Mucosa of stomach (tissue), 1 donor: ENCODE measurements around the gene INPP5B.

Experiments used
- H3K27me3 ChIP-seq: one replicate; pipeline ENCODE4 v1.7.0; 2013; ENCODE audit warnings: mild to moderate bottlenecking, low read length; ENCODE audit not compliant: control insufficient read depth, insufficient read depth
- H3K36me3 ChIP-seq: one replicate; pipeline ENCODE4 v1.7.0; 2013; ENCODE audit warnings: low read length; ENCODE audit not compliant: control insufficient read depth, insufficient read depth
- H3K4me1 ChIP-seq: one replicate; pipeline ENCODE4 v1.7.0; 2013; ENCODE audit warnings: mild to moderate bottlenecking, low read length; ENCODE audit not compliant: control insufficient read depth, insufficient read depth
- H3K4me3 ChIP-seq: one replicate; pipeline ENCODE4 v1.7.0; 2013; ENCODE audit warnings: low read length
- H3K9ac ChIP-seq: one replicate; pipeline ENCODE4 v1.7.0; 2013; ENCODE audit warnings: mild to moderate bottlenecking, low read length, moderate library complexity
- H3K9me3 ChIP-seq: one replicate; pipeline ENCODE4 v1.7.0; 2013; ENCODE audit warnings: mild to moderate bottlenecking, low read length, moderate library complexity; ENCODE audit not compliant: control insufficient read depth
- donor health status: Pancreatic carcinoma.

Gene INPP5B

DNA sequence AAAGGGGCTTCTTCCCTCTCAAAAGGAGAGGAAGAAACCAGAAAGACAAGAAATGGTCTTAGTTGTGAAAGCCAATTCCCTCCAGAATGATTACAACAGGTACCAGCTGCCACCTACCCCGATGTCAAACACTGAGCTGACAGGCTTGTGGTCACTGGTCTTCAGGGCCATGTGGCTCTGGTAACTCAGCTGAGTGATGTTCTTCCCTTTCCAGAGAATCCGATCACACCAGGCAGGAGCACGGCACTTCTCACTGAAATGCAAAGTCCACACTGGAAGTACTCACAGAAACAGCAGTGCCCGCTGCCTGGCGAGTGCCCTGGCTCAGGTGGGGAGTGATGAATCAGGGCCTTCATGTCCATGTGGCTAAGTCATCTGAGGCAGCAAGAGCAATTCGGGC is 68.8 kb downstream of the INPP5B start:
- Histone ChIP-seq H3K9ac (no peak overlapping the region), H3K4me1 (no peaks in the 10 kb centered on the region), H3K36me3 (peaks cover 5% of the 10 kb centered on the region), H3K9me3 (no peaks in the 10 kb centered on the region), H3K27me3 (no peaks in the 10 kb centered on the region), H3K4me3 (no peak overlapping the region)

DNA sequence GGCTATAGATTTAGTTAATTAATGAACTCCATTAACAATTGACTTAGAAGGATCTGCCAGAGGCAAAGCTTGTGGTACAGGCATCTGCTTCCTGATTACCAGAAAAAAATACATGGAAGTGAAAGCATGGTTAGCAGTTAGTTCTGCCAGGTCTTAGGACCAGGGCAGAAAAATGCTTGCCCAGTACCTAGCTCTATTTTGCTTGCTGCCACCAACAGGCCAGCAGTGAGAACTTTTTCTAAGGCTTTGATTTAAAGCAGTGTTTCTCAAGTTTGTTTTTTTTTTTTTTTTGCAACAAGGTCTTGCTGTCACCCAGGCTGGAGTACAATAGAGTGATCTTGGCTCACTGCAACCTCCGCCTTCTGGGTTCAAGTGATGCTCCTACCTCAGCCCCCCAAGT is 71.0 kb downstream of the INPP5B start:
- Histone ChIP-seq H3K36me3 (no peaks in the 10 kb centered on the region), H3K4me3 (no peak overlapping the region), H3K4me1 (no peaks in the 10 kb centered on the region), H3K27me3 (no peaks in the 10 kb centered on the region), H3K9ac (no peak overlapping the region), H3K9me3 (no peaks in the 10 kb centered on the region)

DNA sequence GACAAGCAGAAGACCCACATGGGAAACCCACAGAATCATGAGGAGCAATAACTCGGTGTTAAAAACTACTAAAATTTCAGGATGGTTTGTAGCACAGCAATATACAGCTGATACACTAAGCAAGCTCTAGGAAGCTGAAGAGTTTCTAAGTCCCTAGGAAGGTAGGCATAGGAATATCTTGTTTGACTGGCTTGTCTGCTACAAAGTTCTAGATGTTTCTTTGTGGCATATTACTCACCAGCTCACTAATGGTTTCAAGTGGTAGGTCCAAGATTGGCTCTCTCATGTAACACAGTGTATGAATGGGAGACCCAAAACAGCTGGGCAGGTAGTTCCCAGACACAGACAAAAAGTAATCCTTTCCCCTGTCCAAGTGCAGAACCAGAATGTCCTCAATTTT is 74.2 kb downstream of the INPP5B start:
- Histone ChIP-seq H3K9ac (no peak overlapping the region), H3K36me3 (peaks cover 3% of the 10 kb centered on the region), H3K27me3 (no peaks in the 10 kb centered on the region), H3K4me3 (no peak overlapping the region), H3K9me3 (no peaks in the 10 kb centered on the region), H3K4me1 (no peaks in the 10 kb centered on the region)

DNA sequence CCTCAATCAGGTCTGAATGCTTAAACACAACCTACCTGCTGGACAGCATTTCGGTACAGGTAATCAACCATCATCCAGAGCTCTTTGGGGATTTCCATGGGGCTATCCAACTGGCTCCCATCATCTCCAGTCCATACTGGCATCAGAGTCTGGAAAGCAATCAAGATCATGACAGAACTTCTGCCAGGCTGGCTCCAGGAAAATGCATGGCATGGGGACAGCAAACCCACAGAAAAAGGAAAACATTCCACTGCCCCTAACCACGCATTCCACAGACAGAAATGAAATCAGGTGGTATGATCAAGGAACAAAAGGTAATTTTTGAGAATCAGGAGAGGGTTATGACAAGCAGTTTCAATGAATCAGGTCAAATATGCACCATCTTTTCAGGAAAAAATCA is 78.4 kb downstream of the INPP5B start:
- Histone ChIP-seq H3K27me3 (no peaks in the 10 kb centered on the region), H3K36me3 (peaks cover 3% of the 10 kb centered on the region), H3K4me1 (peaks cover 6% of the 10 kb centered on the region), H3K9me3 (no peaks in the 10 kb centered on the region), H3K4me3 (no peak overlapping the region), H3K9ac (no peak overlapping the region)

DNA sequence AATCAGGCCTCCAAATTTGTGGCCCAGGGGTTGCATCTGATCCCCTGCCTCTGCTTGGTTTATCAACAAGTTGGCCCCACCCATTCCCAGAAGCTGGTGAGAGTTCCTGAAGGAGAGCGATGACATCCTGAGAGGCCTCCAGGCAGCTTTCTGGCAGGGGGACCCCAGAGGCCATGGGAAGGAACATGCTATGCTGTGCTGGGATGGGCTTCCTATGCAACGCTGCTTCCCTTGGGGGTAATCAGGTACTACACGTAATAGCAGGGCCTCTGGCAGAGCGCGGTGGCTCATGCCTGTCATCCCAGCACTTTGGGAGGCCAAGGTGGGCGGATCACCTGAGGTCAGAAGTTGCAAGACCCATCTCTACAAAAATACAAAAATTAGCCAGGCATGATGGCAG is 79.1 kb downstream of the INPP5B start:
- H3K4me3 ChIP-seq: no peak overlapping the region
- no peak overlapping the region for H3K9ac ChIP-seq
- peaks cover 8% of the 10 kb centered on the region for H3K4me1 ChIP-seq
- no peaks in the 10 kb centered on the region for H3K9me3 ChIP-seq
- peaks cover 3% of the 10 kb centered on the region for H3K36me3 ChIP-seq
- no peaks in the 10 kb centered on the region for H3K27me3 ChIP-seq

DNA sequence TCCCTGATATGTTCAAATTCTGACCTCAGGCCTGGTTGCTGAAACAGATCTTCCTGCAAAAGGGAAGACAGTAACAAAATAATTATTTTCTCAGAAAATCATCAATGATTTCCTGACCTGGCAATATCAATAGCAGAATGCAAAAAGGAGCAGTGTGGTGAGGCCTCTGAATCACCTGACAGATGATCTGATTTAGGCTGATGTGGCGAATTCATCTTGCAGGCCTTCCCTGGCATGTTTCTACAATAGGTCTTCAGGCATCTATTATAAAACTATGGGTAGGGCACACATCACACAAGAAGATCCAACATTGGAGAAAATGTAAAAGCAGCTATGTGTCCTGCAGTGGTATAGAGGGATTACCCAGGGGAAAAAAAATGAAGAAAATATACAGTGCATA is 80.4 kb downstream of the INPP5B start:
- Histone ChIP-seq H3K27me3 (no peaks in the 10 kb centered on the region), H3K9ac (no peak overlapping the region), H3K4me3 (no peak overlapping the region), H3K36me3 (peaks cover 3% of the 10 kb centered on the region), H3K4me1 (peaks cover 11% of the 10 kb centered on the region), H3K9me3 (no peaks in the 10 kb centered on the region)

DNA sequence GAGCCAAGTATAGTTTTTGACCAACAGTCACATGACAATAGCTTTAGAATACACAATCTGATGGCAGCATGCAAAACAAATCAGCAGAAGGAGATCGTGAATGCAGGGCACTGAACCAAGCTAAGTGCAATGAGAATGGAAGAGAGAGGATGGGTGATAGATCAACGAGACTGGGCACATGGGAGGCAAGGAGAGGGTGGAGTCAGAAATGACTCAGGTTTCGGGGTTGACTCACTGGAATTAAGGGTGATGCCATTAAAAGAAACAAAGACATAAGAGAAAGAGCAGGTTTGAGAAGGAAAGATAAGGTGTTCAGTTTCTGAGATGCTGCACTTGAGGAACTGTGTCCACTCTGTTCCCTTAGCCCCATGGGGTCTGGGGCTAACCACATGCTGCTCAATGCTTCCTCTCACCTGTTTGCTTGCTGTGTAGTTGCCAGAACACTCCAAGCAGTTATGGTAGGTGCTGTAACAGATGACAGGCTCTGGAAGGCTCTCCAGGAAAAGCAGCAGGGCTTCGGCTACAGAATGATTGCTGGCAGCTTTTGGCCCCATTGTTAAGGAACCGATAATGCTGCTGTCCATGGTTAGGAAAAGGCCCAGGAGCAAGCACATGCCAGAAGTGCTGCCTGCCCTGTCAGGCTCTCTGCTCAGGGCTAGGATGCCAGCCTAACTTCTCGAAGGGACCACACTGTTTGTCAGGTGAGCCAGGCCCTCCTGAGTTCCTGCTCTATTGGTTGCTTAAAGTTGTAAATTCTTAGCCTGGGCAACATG is 81.3 kb downstream of the INPP5B start:
- no peak overlapping the region for H3K9ac ChIP-seq
- H3K27me3 ChIP-seq: no peaks in the 10 kb centered on the region
- H3K9me3 ChIP-seq: no peaks in the 10 kb centered on the region
- H3K4me1 ChIP-seq: peaks cover 11% of the 10 kb centered on the region
- no peak overlapping the region for H3K4me3 ChIP-seq
- H3K36me3 ChIP-seq: peaks cover 3% of the 10 kb centered on the region

DNA sequence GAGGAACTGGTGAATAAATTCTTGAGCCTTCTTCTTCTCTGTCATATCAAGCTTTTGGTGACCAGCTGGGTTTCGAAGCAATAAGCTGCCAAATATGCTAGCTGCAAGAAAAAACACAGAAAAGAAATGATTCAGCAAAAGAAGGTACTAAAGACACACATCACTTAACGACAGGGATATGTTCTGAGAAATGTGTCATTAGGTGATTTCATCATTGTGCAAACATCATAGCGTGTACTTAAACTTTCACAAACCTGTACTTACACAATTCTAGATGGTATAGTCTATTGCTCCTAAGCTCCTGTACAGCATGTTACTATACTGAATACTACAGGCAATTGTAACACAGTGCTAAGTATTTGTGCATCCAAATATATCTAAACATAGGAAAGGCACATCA is 84.5 kb downstream of the INPP5B start:
- H3K4me1 ChIP-seq: peaks cover 22% of the 10 kb centered on the region
- H3K9ac ChIP-seq: no peak overlapping the region
- H3K36me3 ChIP-seq: no peaks in the 10 kb centered on the region
- H3K27me3 ChIP-seq: no peaks in the 10 kb centered on the region
- no peaks in the 10 kb centered on the region for H3K9me3 ChIP-seq
- no peak overlapping the region for H3K4me3 ChIP-seq

DNA sequence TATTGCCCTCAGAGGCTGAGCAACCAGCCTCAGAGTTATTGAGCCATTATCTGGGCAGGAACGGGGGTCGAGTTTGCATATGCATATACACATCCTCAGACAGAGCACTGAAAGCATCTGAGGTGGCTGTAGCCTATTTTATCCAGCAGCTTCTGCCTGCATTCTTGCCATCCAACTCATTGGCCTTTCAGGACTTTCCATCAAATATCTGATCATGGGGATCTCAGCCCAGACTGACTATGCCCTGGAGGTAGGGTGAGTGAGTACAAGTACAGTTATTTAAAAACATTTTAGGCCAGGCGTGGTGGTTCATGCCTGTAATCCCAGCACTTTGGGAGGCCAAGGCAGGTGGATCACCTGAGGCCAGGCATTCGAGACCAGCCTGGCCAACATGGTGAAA is 85.7 kb downstream of the INPP5B start:
- Histone ChIP-seq H3K4me1 (peaks cover 22% of the 10 kb centered on the region), H3K9me3 (no peaks in the 10 kb centered on the region), H3K4me3 (no peak overlapping the region), H3K9ac (no peak overlapping the region), H3K36me3 (no peaks in the 10 kb centered on the region), H3K27me3 (no peaks in the 10 kb centered on the region)

DNA sequence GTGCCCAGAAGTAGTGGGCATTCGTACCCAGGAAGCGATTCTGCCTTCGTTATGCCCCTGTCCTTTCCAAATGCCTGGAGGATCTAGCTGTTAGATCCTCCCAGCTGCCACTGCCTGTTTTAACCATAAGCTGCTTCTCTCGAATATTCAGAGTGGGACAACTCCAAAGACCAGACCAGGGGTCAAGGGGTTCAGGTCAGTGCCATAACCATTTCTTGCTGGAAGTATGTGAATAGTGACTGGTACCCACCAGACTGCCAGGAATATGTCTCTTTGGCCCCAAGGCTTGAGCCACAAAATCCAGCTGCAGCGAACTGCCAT is 86.5 kb downstream of the INPP5B start:
- Histone ChIP-seq H3K36me3 (no peaks in the 10 kb centered on the region), H3K4me3 (peak overlapping the region; percentile 80), H3K9ac (peak overlapping the region; percentile 95), H3K4me1 (peaks cover 16% of the 10 kb centered on the region), H3K27me3 (no peaks in the 10 kb centered on the region), H3K9me3 (no peaks in the 10 kb centered on the region)

DNA sequence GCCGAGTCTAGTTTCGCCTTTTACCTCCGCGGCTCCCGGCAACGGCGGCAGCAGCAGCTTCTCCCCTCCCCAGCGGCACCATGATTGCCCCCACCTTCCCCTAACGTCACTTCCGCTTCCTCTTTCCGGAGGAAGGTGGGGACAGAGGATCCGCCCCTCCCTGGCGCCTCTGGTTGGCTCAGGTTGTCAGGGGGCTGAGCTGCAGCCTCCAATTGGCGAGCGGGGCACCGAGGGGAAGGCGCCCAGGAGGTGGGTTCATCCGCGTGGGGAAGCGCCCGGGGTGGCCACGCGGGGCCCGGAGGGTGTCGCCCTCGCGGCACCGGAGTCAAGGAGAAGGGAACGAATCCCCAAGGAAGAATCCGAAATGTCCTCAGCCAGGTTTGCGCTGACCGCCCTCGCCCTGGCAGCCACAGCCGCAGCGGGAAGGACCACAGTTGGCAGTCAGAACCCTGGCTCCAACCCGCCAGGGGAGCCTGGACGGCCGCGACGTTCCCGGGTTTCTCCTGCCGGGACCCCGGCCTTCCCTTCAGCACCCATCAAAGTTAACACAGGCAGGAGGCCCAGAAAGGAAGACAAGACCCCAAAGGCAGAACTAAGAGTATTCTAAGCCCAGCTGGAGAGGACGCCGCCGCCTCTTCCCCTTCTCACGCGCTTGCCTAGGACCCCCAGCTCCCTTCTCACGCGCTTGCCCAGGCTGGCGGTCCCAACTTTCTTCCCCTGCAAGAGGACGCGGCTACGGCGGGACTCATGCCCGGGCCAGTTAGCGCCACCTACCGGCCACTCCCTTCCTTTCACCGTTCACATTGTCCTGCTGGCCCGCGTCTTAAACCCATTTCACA is 87.1 kb downstream of the INPP5B start, which contains the start of gene MTF1:
Gene MTF1, minus strand, starts transcription at position 86 of the 839 bp plus-strand sequence. CDS start 1,934 bp downstream, outside the sequence.
- Histone ChIP-seq H3K9ac (peak within 1 kb of the TSS; percentile 95), H3K4me1 (peaks cover 16% of the 10 kb centered on the region), H3K36me3 (no peaks in the 10 kb centered on the region), H3K9me3 (no peaks in the 10 kb centered on the region), H3K27me3 (no peaks in the 10 kb centered on the region), H3K4me3 (peak within 1 kb of the TSS; percentile 80)

DNA sequence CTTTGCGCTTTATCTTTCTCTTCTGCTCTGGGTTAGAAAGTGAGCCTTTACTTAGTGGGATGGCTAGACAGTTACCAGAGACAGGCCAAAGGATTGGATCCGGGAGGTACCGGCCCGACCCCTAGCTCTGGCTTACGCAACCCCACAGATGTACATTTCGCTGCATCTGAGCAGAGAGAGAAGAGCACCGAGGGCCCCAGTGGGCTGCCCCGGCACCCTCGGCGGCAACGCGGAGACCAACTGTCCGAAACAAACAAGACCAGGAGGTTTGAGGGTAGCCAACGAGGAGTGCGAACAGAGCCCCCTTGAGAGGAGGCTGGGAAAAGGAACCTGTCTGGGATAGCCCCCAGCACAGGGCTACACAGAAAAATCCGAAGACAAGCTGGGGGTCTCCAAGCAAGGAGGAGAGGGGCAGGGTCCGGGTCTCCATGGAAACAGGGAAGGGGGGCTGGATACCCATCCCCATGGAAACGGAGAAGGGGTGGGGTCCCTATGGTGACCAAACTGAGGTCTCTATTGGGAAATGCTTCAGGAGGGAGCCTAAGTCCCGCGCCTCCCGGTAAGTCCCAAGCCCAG is 87.8 kb downstream of the INPP5B start:
- H3K36me3 ChIP-seq: no peaks in the 10 kb centered on the region
- H3K9ac ChIP-seq: peak overlapping the region; percentile 95
- H3K4me1 ChIP-seq: peaks cover 16% of the 10 kb centered on the region
- peak overlapping the region; percentile 80 for H3K4me3 ChIP-seq
- no peaks in the 10 kb centered on the region for H3K27me3 ChIP-seq
- H3K9me3 ChIP-seq: no peaks in the 10 kb centered on the region
